LNCaP clone FGC (cell line): ENCODE measurements around the gene CDC45.

Experiments
- DNase-seq: peaks from one replicate; pipeline ENCODE4 v3.0.0-alpha.2; 2011; ENCODE audit warnings: low read depth
- H3K4me3 ChIP-seq: 2 replicates; pipeline ENCODE4 v1.5.1; 2011; ENCODE audit warnings: mild to moderate bottlenecking, low read depth, low read length, control low read depth
- CTCF ChIP-seq: IDR thresholded peaks from 2 replicates; pipeline ENCODE4 v1.5.1; 2012; ENCODE audit warnings: mild to moderate bottlenecking; ENCODE audit not compliant: control insufficient read depth, insufficient read depth; ENCODE audit errors: extremely low read depth

CDC45 gene

GRCh38 chr22:19498866-19499190 lies 19.1 kb downstream of the CDC45 start:
- TF ChIP-seq CTCF, result no peak
- H3K4me3 ChIP-seq, result no peak overlapping the region

GRCh38 chr22:19499236-19499879 lies 19.6 kb downstream of the CDC45 start:
- no peak overlapping the region for H3K4me3 ChIP-seq
- no peak for TF ChIP-seq CTCF
- DNase-seq, result no peak

More at GRCh38 chr22:19498866-19499190, 19.1 kb downstream of the CDC45 start:
- DNase-seq, result no peak

GRCh38 chr22:19499880-19500242 lies 20.1 kb downstream of the CDC45 start:
- no peak for TF ChIP-seq CTCF
- H3K4me3 ChIP-seq, result no peak overlapping the region
- DNase-seq, result no peak

GRCh38 chr22:19501897-19502447 lies 22.3 kb downstream of the CDC45 start:
- DNase-seq, result no peak
- H3K4me3 ChIP-seq, result no peak overlapping the region
- no peak for TF ChIP-seq CTCF

- DNase-seq, result no peak
- no peak for TF ChIP-seq CTCF
- no peak overlapping the region for H3K4me3 ChIP-seq
Observed at GRCh38 chr22:19503367-19503766, 23.6 kb downstream of the CDC45 start.

GRCh38 chr22:19503869-19504268 lies 24.1 kb downstream of the CDC45 start:
- DNase-seq, result no peak
- no peak overlapping the region for H3K4me3 ChIP-seq
- TF ChIP-seq CTCF, result no peak
